RPMI7951 (cell line): ENCODE measurements around the gene RPA3. TPM values are rescaled to one million over a fixed set of nuclear protein-coding genes. Genes with fewer than 3 reads are reported as not detected.
"Not testable (repeated sequence)": the region's sequence is repeated elsewhere in the genome, so short reads cannot be mapped to it uniquely, and the experiment has no call there.

Experiments used
- DNase-seq: peaks from one replicate; pipeline ENCODE4 v3.0.0-alpha.2; 2012; ENCODE audit warnings: low read depth
- total RNA-seq: library from RNA; depleted of rRNA; stranded (reverse); fragments of >200 nt; shearing (Covaris generic); gene quantifications from 2 replicates; pipeline ENCODE4 v1.2.3, GENCODE V29; 2014

Gene RPA3
- total RNA-seq, 1 experiment from 2014 or later = 175 TPM

DNA sequence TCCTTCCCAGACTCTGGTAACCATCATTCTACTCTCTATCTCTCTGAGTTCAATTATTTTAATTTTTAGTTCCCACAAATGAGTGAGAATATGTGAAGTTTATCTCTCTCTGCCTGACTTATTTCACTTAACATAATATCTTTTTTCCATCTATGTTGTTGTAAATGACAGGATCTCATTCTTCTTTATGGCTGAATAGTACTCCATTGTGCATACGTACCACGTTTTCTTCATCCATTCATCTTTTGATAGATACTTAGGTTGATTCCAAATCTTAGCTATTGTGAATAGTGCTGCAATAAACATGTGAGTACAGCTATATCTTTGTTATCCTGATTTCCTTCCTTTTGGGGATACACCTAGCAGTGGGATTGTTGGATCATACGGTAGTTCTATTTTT, 23.9 kb downstream of the RPA3 start:
- no peak for DNase-seq

DNA sequence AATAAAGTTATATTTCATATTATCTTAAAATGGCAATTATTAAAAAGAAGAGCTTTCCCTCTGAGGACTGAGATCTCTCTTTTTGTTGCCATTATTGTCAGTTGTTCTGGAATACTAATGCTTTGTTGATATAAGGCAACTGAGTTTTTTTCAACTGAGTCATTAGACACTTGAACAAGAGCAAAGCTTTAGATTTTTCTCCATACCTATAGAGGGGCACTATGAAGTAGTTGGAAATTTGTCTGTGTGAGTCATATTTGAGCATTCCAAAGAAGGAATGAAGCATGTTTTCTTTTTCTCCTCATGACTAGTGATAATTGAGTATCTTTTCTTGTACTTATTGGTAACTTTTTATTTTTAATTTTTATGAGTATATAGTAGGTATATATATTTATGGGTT, 24.5 kb downstream of the RPA3 start:
- DNase-seq = peak; percentile 78

DNA sequence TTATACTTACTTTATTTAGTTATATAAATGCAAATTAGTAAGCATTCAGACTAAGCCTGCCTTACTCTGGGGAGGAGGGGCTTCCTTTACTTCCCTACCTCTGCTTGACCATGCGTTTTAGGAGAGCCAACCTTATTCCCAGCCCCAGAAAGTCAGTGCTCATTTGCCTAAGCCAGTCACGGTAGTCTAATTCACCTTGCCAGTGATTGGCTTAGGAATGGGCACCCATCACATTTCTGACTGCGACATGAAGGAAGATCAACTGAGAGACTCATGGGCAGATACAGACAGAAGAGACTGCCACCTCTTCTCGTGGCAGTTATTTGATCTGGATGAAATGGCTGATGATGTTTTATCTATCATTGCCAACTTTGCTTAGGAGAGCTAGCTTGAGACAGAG, 29.5 kb downstream of the RPA3 start:
- no peak for DNase-seq

DNA sequence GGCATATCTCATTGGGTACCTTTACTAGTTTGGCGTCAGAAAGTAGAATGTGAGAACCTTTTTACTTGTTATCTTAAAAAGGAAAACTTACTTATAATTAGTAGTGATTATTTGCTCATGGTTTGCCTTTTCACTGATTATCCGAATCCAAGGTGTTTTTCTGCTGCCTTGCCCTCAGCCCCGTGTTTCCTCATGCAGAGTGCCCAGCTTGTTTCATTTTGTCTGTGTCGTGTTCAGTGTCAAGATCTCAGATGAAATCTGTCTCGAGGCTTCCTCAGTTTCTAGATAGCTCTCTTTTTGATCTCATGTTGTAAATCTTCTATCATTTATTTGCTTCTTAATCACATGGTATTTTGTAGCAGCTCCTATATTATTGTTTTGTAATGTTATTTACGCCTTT, 30.1 kb downstream of the RPA3 start:
- no peak for DNase-seq

DNA sequence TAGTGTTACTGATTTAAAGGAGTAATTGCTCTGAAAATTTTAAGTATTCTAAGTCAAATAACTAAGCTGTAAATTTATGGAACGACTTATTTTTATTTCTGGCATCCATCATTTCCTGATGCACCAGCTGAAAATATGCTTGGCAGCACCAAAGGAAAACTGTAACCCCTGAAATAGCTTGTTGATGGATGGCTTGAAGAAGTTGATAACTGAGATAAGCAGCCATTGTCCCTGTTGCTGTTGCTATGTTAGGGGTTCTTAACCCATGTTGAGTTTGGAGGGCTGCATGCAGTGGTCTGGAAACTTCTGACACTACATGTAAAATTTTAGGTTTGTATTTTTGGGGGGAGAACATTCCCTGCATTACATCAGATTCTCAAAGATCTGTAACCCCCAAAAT, 30.6 kb downstream of the RPA3 start:
- no peak for DNase-seq

DNA sequence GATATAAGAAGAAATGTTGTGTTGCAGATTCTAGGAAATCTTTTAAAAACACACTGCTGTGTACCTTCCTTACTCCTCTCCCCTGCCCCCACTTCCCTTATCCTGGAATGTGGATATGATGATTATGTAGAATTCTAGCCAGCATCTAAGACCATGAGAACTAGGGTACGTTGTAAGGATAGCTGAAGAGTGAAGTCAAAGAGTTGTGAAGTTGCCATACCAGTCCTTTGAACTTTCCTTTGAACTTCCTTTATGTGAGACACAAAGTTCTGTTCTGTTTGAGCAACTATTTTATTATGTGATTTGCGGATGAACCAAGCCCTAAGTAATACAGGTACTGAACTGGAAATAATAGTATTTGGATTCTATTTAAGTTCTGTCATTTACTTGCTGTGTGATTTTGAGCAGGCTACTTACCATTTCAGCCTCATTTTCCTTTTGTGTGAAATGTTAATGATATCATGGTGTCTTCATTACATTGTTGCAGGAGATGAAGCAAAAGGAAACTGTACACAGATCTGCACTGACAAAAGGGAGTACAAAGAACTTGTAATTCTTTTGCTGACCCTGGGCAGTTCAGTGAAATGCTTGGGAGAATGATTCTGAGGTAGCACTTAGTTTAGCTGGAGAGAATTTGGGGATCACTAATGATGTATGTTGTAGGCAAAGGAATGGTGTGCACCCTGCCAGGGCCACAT, 31.4 kb downstream of the RPA3 start:
- DNase-seq = no peak

DNA sequence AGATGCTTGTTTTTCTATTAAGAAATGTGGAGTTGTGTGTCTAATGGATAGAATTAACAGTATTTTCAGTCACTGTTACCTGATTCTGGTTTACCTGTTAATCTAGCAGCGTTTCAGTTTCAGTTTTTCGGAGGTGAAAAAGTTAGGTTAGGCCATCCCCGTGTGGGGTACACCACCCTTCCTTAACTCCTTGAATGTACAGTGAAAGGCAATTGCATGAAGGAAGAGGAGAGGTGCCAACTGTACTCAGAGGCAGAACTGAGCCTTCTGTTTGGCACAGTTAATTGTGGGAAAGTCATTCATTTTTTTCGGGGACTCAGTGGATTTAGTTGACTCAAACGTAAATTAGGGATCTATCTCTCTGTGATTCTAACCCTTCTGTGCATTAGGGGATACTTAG, 35.5 kb downstream of the RPA3 start:
- DNase-seq = no peak

DNA sequence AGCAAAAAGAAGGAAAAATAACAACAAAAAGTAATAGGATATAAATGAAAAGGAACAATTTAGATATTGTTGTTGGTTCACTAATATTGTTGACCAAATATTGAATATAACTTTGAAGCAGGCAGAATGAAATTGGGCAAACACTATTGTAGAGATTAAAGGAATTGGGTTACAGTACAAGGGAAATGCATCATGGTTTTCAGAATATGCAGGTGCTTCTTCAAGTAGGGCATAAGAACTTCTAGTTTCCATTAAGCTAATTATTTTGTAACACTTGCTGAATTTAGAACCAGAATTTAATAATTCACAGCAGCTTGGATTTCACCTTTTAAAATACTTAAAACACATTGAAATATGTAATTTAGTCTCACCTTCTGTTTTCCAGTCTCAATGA, 36.5 kb downstream of the RPA3 start:
- no peak for DNase-seq

DNA sequence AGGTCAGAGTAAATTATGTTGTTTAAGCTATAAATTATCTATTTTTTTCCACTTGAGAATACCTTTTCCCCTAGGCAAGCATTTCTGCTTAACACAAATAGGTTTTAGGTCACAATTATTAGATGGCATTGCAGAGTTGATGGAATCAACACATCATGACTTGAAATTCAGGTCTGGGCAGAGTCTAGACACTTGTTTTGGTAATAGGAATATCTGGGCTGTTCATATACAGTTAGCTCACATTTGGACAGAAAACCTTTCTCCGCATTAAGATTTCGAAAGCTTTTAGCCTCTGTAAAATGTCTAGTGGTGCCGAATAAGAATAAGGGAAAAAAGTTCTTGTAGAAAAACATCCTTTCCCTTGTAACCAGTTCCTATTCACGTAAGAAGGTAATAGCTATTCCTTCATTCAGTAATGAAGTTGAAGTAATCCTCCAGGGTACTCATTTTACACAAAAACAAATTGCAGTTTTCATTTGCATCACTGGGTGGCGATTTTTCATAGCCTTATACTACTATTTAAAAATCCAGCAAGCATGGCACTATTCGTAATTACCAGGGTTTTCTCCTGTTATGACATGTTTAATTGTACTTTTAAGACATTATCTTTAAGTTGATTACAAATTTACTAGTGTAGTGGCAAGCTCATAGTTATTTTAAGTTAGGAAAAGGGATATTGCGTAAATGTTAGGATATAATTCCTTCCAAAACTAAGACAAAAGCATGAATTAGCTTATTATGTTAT, 37.0 kb downstream of the RPA3 start:
- peak; percentile 59 for DNase-seq

DNA sequence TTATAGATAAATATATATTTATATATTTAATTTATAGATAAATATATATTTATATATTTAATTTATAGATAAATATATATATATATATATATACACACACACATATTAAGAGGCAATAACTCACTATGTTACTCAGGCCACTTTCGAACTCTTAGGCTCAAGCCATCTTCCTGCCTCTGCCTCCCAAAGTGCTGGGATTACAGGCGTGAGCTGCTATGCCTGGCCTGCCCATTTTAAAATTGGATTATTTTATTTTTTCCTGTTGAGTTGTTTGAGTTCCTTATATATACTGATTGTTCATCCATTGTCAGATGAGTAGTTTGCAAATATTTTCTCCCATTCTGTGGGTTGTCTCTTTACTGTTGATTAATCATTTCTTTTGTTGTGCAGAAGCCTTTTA, 38.8 kb downstream of the RPA3 start:
- DNase-seq = not testable (repeated sequence)

DNA sequence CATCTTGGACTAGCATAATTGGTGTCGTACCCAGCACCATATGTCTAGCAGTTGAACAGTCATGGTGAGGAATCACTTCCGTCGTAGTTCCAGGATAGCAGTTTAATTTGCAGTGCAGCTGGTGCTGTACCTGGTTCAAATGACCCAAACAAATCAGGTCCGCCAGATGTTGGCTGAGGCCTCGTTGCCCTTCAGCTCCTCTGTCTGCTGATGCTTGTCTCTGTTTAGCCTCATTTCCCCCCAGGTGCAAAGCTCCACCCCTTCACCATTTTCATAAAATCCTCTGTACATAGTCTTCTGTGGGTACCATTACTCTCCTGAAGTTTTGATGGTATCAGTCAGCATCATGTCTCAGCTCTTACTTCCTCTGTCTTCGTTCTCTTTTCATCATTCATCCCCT, 42.7 kb downstream of the RPA3 start:
- no peak for DNase-seq

DNA sequence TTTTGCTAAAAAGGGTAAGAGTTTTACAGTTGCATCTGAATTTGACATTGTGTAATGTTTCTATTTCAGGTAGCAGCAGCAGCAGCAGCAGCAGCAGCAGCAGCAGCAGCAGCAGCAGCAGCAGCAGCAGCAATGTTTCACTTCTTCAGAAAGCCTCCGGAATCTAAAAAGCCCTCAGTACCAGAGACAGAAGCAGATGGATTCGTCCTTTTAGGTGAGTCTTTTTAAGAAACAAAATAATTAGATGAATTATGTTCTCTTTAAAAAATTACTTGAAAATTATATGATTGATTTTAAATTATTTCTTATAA, 45.2 kb downstream of the RPA3 start:
- DNase-seq = no peak

DNA sequence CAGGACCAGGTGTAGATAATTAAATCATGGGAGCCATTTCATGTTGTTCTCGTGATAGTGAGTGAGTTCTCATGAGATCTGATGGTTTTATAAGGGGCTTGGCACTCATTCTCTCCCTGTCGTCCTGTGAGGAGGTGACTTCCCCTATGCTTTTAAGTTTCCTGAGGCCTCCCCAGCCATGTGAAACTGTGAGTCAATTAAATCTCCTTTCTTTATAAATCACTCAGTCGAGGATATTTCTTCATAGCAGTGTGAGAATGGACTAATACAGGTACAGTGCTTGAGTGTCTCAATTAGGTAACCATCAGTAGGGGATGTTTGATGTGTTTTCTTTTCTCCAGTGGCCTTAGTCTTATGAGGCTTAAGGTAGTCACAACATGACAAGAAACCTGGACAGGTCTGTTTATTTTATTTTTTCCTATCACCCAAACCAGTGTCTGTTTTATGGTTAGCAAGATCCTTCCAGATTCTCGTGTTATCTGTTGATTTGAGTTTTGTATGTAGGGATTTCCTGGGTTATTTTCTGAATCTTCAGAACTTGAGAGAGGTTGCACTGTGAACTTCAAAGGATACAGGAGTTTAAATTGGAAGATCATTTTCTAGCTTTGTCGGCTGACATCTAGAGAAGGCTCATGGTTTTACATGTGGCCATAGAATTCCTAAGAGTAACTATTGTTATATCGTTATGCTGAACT, 45.7 kb downstream of the RPA3 start:
- no peak for DNase-seq

DNA sequence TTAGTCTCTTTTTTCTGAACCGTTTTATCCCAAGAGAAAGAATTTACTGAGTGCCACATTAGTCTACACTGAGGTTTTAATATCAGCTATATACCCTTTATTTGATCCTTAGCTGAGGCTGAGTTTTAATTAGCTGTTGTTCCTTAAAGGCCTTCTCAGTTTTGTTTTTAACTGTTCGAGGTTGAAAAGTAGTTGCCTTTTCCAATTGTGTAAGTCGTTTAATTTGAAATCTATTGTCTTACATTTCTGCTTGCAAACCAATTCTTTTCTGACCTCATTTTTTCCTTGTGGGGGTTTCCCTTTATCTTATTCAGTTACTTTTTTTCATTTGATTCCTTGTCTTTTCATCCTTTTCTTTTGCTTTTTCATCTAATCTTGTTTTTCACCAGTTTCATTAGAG, 47.0 kb downstream of the RPA3 start:
- no peak for DNase-seq

DNA sequence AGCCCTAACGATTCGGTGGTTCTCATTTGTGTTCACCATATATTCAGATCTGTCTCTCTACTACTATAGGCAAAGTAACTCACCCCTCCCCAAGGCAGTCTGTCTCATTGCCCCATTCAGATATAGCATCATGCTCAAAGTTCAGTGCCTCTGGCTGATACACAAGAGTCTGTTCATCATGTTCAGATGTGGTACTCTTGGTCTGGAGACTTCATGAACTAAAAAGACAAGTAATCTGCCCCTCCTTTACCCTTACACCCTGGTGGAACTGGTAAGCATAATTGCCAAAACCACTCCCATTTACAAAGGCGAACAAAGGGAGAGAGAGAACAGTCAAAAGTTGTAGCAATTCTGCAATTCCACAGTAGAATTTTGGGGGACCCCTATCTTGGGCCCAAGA, 47.9 kb downstream of the RPA3 start:
- DNase-seq = no peak

DNA sequence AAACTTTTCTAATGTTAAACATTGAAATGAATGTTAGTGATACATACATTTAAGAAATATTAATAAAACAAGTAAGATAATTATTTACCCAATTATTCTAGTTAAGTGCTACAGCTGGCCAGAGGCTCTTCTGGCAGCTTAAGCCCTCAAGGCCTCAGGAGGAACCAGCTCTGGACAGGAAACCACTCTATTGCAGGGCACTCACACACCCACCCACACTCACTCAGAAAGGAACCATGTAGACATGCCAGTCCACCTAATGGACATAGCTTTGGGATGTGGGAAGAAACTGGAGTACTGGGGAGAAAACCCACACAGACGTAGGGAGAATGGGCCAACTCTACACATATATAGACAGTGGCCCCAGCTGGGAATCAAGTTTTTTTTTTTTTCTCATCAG, 49.7 kb downstream of the RPA3 start:
- no peak for DNase-seq

DNA sequence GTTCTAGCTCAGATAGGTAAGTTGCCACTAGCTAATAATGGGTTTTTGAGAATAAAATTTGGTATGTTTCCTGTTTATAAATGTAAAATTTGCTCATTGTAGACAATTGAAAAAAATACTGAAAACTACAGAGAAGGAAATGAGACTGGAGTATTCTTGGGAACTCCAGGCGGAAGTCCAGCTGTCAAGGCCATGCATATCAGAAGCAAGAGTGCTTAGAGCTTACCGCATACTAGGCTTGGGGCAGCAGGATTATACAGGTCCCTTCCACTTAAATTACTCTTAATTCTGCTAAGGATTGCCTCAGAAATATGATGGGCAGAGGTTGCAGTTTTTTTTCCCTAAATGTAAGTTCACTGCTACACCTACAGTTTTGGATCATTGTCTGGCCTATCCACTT, 51.2 kb downstream of the RPA3 start:
- DNase-seq = no peak

DNA sequence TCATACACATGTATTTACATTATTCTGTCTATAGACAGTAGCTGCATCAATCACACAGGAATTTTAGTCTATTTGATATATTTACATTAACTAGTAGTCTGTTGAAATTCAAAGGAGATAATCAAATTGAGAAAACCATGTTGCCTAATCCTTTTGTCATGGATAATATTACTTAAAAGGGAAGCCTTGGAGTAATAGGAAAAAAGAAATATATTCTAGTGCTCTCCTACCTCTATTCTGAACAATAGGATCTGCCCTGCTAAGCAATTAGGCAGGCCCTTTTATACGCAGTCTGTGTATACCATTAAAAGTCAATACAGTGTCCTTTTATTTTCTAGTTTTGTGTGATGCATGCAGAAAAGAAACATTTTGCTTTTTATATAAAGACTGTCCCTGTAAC, 53.4 kb downstream of the RPA3 start:
- no peak for DNase-seq

DNA sequence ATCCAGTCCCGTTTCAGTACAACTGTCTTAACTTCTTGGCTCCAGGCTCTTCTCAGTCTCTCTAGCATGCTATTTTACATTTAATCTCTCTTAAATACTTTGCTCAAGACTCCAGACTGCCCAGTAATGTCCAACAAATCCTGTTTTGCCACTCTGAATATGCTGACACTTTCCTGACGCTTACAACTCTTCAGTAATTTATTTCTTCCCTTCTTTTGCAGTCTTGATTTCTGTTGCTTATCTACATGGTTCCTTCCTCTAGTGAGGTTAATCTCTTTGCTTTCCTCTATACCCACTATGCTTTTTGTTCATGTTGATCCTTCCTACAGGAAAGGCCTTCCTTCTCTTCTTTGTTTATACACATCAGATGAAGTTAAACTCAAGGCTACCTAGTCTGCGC, 54.1 kb downstream of the RPA3 start:
- DNase-seq = no peak

DNA sequence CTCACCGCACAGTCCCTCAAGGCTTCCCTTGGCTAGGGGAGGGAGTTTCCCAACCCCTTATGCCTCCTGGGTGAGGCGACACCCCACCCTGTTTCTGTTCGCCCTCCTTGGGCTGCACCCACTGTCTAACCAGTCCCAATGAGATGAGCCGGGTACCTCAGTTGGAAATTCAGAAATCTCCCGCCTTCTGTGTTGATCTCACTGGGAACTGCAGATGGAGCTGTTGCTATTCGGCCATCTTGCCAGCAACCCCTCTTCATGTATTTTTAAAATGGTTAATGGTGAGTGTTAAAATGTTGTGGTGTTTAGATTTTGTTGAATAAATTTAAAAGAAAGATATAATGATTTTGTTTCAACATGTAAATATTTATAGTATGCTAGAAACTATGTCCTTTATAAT, 55.9 kb downstream of the RPA3 start:
- DNase-seq = peak; percentile 8

DNA sequence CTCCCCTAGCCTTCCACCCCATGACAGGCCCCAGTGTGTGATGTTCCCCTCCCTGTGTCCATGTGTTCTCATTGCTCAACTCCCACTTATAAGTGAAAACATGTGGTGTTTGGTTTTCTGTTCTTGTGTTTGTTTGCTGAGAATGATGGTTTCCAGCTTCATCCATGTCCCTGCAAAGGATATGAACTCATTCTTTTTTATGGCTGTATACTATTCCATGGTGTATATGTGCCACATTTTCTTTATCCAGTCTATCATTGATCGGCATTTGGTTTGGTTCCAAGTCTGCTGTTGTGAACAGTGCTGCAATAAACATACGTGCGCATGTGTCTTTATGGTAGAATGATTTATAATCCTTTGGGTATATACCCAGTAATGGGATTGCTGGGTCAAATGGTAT, 61.9 kb downstream of the RPA3 start:
- DNase-seq = not testable (repeated sequence)

DNA sequence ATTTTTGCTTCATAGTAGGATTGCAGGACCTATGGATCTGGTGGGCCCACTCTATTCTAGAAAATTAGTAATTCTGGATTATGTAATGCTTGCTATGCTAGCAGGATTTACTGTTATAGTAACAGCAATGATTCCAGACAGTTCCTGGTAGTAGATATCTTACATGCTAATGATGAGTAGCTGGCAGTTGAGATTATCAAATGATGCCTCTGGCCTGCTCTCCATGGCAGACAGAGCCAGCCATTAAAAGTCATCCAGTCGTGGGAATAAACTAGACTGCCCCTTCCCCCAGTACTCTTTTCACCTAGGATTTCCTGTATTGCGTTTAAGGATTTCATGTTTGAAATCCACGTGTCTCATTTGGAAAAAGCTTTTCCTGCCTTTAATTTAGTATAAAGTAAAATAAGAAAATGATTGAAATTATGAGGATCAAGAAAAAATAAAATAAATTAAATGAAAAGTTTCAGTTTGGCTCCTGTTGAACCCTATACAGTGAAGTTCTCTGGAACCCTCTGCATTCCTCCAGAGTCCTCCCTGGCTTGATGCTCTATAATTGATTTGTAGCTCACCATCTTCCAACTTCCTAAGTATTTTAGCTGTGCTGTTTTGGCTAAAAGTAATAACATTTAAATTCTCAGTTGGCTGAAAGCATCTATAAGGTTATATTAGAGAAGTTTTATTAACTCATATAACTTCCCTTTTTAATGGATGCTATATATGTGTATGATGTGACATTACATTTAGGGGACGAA, 63.3 kb downstream of the RPA3 start:
- DNase-seq = no peak
